Caki2 (cell line): Measurements from ENCODE around the gene PHIP. TPM values are rescaled to one million over a fixed set of nuclear protein-coding genes. Genes with fewer than 3 reads are reported as not detected.
"Not testable (repeated sequence)": the region's sequence is repeated elsewhere in the genome, so short reads cannot be mapped to it uniquely, and the experiment has no call there.

Experiments
- DNase-seq: peaks from one replicate; pipeline ENCODE4 v3.0.0-alpha.2; 2015; ENCODE audit warnings: low read depth
- in situ Hi-C: cut with HindIII; loops from 2 replicates; pipeline ENCODE4 v1.10.0; 2016; ENCODE audit warnings: low sequenced_read_pairs, low pct_unique_long_range_greater_than_20kb, mixed read lengths
- total RNA-seq: library from RNA; depleted of rRNA; stranded (reverse); fragments of >200 nt; shearing (Covaris generic); gene quantifications from 2 replicates; pipeline ENCODE4 v1.2.3, GENCODE V29; 2014; ENCODE audit warnings: low replicate concordance

PHIP gene
- total RNA-seq, 1 experiment from 2014 or later, result 6.5 TPM

DNA sequence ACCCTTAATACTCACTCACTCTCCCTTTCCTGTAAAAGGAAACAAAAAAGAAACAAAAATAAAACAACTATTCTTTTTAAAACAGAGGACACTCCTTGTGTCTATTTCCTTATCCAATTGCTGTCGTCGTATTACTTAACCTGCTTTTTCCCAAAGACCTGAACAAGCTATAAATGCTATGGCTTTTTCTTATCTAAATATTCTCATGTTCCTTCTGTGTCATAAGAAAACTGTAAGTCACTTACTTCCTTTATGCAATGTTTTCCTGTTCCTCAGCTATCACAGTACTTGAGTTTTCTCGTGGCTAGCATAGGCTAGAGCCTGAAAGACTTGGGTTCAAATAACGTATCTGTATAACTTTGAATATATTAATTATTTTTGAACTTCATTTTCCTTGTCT lies 111.5 kb downstream of the PHIP start:
- in situ Hi-C loops, result no loop called here
- DNase-seq, result no peak

DNA sequence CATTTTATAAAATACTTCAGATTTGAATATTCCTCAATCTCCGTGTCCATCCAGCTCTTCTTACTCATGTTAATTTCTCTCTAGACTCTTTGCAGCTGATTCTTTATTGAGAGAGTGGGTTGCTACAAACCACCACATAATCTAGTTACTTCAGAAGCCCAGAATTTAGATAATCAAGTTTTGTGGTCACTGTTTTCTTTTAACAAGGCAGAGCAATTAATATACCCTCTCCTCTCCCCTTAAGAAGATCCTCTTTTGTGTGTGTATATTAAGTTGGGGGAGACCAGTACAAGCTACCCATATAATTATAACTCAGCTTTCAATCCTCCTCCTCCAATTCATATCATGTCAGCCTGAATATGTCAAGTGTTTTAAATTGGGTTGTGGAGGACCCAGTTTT lies 115.6 kb downstream of the PHIP start:
- DNase-seq, result no peak
- in situ Hi-C loops, result no loop called here

DNA sequence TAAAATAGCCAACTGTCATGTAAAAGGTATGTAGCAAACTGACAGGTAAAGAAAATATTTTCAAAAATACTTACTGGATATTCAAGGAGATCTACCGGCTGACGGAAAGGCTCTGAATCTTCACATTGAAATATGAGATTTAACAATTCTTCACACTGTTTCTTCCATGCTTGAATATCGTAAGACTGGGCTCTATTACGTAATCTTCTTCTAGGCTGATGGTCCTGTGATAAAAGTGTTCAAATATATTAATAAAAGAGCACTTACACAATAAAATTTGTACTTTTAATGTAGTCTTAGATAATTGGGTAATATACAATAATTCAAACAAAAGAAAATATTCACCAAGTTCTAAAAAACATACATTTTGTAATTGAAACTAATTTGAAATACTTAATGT lies 123.3 kb downstream of the PHIP start:
- no peak for DNase-seq

DNA sequence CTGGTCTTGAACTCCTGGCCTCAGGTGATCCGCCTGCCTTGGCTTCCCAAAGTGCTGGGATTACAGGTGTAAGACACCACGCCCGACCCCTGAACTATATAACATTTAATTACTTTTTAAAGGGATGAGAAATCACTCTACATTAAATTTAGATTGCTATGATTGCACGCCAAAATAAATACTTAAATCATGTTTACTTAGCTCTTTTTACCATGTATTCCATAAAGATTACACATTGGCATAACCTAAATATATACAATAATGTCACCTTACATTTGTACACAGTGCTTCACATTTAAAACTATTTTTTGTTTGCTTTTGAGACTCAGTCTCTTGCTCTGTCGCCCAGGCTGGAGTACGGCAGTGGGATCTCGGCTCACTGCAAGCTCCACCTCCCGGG lies 124.3 kb downstream of the PHIP start:
- in situ Hi-C loops, result no loop called here
- no peak for DNase-seq

More for the DNA sequence above, 123.3 kb downstream of the PHIP start:
- in situ Hi-C loops, result no loop called here

DNA sequence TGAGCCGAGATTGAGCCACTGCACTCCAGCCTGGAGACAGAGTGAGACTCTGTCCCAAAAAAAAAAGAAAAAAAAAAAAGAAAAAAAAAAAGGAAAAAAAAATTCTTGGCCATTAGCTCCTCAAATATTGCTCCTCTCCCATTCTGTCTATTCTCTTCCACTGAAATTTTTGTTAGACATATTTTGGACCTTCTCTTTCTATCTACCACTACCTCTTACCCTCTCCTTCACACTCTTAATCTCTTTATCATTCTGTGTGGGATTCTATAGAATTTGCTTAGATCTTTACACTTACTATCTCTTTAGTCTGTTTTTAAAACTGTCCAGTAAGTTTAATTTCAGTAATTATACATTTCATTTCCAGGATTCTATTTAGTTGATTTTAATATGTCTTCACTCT lies 125.7 kb downstream of the PHIP start:
- no peak for DNase-seq
- in situ Hi-C loops, result no loop called here

DNA sequence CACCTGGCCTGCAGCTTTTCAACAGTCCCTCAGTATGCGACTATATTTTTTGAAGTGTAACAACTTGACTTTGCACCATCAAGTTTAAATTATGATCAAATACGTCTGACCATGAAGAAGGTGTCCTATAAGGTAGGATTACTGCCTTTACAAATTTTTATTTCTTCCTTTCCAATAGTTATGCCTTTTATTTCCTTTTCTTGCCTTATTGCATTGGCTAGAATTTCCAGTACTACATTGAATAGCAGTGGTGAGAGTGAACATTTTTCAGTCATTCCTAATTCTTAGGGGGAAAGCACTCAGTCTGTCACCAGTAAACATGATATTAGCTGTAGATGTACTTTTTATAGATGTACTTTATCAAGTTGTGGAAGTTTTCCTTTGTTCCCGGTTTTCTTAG lies 129.3 kb downstream of the PHIP start:
- in situ Hi-C loops, result no loop called here
- DNase-seq, result no peak

DNA sequence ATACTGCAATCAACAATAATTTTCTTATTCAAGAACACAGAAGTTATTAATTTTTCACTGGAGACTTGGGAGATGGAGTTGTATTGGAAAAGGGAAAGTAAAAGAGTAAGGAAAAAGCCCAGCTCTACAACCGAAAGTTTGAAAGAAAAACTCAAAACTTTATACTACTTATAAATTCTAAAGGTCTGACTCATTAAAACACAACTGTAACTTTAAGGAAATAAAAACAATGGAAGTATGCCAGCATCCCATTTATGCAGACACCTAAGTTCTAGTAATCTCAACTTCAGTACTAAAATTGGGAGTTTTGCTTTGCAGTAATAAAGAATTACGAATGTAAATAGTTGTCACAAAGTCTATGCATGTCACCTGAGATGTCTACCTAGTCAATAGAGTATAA lies 130.1 kb downstream of the PHIP start:
- peak; percentile 2 for DNase-seq
- in situ Hi-C loops, result no loop called here

DNA sequence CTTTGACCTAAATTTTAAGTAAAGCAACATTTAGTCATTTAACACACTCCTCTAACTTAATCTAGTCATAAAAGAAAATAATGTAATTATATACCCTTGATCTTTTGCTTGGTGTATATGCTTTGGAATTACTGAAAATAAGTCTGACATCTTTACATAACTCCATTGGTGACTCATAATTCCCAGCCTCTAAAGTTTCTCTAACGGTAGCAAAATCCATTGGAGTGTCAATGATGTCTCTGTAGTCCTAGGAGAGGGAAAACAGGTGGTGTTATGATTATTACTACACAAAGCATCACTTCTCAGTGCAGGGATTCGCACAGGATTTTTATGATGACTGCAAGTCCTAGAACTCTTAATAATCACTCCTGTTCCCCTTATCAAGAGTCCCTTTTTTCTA lies 130.5 kb downstream of the PHIP start:
- DNase-seq, result no peak
- in situ Hi-C loops, result no loop called here

DNA sequence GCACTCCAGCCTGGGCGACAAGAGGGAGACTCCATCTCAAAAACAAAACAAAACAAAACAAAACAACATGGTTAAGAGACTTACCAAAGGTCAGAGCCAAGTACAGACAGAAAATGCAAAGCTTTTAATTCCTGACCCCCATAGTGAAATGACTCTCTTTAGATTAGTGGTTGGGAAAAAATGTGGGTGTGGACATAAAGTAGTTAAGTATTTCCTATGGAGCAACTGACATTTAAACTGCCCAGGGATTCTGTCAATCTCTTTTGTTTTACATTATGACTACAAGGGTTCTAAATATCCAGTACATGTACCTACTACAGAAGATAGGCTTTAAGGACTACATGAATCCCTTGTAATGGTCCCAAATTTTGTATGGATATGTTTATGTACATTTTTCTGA lies 135.6 kb downstream of the PHIP start:
- in situ Hi-C loops, result no loop called here

DNA sequence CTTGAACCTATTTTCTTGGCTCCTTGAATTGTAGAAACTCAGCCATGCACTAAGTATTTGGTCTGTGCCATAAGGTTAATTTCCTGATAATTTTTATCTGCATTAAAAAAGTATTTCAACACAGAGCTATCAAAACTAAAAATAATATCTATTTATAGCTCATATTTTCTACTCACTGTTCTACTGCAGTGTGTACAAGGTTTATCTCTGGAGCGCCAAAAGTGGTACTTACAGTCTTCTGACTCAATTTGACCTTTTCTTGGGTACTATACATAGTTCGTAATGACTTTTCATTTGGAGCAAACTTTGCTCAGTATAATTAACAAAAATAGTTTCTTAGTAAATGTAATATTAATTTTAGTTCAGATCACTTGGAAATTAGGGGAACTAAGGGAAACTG lies 141.5 kb downstream of the PHIP start:
- in situ Hi-C loops, result no loop called here
- DNase-seq, result no peak

More for the DNA sequence above, 135.6 kb downstream of the PHIP start:
- no peak for DNase-seq

DNA sequence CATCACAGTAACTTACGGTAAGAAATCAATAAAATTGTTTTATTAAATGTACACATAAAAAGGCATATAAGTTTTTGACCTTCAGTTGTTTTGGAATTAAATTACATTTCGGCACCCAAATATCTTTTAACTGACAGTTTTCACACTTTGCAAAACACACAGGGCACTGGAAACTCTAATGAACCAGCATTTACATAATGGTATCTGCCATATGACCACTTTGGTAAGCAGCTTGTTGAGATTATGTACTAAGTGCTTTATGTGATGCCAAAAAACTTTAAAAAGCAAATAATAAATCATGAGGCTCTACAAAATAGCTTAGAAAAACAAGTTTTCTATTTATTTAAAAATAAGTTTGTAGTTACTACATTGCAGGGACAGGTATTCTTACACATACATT lies 142.5 kb downstream of the PHIP start:
- in situ Hi-C loops, result no loop called here
- DNase-seq, result no peak

DNA sequence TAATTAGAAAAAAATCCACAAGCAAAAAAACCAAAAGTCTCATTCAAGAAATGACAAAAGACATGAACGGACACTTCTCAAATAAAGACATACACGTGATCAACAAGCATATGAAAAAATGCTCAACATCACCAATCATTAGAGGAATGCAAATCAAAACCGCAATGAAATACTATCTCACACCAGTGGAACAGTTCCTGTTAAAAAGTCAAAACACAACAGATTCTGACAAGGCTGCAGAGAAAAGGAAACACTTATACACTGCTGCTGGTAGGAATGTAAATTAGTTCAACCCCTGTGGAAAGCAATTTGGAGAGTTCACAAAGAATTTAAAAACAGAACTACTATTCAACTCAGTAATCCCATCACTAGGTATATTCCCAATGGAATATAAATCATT lies 152.7 kb downstream of the PHIP start:
- in situ Hi-C loops, result no loop called here
- no peak for DNase-seq

DNA sequence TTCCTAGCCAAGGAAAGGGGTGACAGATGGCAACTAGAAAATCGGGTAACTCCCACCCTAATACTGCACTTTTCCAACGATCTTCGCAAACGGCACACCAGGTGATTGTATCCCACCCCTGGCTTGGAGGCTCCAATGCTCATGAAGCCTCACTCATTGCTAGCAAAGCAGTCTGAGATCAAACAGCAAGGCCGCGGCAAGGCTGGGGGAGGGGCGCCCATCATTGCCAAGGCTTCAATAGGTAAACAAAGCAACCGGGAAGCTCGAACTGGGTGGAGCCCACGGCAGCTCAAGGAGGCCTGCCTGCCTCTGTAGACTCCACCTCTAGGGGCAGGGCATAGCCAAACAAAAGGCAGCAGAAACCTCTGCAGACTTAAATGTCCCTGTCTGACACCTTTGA lies 156.9 kb downstream of the PHIP start:
- in situ Hi-C loops, DNase-seq: not testable (repeated sequence)

DNA sequence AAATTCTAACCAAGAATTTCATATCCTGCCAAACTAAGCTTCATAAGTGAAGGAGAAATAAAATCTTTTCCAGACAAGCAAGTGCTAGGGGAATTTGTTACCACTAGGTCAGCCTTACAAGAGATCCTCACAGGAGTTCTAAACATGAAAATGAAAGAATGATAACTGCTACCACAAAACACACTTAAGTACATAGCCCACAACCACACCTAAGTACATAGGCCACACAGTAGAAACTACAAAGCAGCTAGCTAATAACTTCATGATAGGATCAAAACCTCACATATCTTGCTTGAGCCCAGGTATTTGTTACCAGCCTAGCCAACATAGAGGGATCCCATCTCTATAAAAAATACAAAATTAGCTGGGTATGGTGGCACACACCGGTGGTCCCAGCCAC lies 160.3 kb downstream of the PHIP start:
- in situ Hi-C loops, result no loop called here
- DNase-seq, result no peak

DNA sequence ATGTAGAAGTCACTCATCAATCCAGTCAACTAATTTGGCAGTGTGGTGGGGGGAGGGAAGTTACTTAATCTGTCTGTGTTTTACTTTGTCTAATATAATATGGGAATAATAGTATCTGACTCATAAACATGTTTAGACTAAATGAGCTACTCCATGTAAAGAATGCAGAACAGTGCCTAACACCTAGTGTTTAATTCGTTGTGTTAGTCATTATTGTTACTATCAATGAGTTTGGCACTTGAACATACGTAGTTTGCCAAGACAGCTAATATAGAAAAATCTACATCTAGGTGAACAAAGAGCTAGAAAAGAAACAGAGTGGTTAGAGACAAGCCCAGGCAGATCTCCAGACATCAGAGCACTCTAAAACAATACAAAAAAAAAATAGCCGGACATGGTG lies 161.6 kb downstream of the PHIP start:
- in situ Hi-C loops, result no loop called here

DNA sequence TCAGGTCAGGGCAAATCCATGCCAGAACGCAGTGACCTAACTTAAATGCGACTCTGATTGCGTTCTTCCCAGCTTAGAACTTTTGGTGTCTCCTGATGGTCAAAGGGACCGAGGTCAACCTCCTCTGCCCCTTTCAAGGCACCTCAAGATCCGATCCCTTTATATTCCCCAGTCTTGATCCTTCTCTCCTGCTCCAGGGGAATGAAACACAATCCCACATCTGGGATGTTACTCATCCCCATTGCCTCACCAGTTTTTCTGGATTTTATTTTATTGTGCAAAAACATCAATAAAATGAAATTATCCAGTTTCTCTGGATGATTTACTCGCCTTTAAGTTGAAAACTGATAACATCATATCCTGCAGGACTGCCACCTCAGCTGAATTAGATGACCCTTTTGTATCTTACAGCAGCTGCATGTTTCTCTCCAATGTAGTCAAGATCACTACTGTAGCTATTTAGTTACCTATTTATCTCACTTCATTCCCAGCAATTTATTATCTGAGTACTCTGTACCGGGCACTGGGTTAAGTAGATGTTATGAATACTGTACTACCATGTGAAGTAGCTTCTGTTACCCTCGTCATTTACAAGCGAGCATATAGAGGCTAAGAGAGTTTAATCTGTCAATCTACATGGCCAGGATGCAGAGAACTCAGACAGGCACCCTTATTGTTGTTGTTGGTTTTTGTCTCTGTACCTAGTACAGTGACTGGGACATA lies 166.7 kb downstream of the PHIP start:
- no peak for DNase-seq
- in situ Hi-C loops, result no loop called here

More for the DNA sequence above, 161.6 kb downstream of the PHIP start:
- DNase-seq, result no peak

DNA sequence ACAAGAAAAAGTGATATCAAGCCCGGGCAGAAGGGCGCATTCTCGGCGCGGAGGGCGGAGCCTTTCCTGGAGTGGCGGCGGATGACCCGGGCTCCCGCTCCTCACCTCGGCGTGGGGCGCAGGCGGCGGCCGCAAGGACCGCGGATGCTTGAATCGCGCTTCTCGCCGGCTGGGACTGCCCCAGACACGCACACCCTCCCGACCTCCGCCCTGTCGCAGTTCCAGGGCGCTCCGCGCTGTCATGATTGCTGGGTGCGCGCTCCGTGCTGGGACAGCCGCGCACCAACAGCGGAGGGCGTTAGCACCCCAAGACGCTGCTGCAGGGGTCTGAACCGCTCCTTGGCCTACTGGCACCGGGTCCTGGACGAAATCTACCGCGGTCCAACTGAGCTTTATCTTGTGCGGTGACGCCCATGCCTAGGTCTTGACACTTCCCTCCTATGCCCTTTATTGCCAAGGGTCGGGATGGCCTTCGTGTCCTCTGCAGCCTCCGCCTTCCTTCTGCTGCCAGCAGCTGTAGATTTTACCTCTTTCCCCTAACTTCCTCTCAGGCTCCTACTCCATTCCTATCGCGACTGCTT lies 167.4 kb downstream of the PHIP start:
- in situ Hi-C loops, result no loop called here
- no peak for DNase-seq

DNA sequence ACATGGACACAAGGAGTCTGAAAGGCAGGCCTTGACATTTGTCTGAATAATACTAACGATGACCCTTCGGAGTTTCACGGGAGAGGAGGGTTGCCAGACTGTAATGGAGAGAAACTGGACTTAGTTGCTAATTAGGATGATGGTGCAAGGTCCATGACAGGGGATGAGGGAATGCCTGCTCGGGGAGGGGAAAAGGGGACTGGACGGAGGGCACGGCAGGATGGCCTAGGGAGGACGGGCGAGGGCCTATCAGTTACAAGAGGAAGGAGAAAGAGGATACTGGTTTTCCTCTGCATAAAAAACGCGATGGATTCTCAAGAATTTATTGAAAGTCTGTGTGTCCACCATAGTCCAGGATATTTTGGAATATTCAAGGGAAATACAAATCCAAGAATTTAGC lies 168.0 kb downstream of the PHIP start:
- no peak for DNase-seq
- in situ Hi-C loops, result no loop called here

DNA sequence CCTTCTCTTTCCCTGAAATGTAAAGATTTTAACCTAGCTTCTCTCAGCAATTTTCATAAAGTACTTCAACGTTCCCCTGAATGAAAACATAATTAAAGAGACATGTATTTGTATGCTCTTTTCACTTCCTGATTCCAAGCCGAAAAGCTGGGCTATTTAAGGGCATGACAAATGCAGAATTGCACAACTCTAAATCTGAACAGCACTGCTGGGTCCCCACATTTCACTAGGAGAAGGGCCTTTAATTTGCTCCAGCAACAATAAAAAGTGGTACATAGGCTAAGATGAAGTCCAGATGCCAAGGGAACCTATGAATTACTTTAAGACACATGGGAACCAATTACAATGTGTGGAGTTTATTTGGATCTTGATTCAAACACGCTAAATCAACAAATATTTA lies 168.7 kb downstream of the PHIP start:
- DNase-seq, result no peak
- in situ Hi-C loops, result no loop called here

DNA sequence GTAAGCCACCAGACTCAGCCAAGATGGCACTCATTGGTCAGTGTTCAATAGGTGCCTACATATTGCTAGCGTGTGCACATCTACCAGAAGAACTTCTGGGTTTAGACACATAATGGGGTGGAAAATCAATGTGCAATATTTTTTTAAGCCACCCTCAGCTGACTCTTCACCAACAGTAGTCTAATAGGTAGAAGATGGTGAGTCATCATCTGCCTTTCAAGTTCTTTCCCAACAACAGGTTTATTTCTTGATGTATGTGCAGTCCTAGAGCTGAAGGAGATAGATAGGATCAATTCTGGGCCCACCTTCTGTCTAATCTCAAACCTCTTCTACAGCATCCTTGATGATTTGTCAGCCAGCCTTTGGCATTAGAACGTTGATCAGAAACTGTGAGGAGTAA lies 169.4 kb downstream of the PHIP start:
- in situ Hi-C loops, result no loop called here
- no peak for DNase-seq
